K562 (cell line): ENCODE data around the gene NRARP. TPM values are rescaled to one million over a fixed set of nuclear protein-coding genes. Genes with fewer than 3 reads are reported as not detected.

Experiments
- CXXC5 ChIP-seq: fragments of 250-450 bp; sonication (Bioruptor Pico); IDR thresholded peaks from 2 replicates; pipeline ENCODE4 v1.8.0; 2022; ENCODE audit warnings: inconsistent platforms, mild to moderate bottlenecking, moderate library complexity
- FOXK2 ChIP-seq, 2 experiments: fragments of 450-650 bp; IDR thresholded peaks in 1 of 2; conservative IDR thresholded peaks in 1 of 2; 2 replicates each; pipeline ENCODE4 v1.6.1; 2016; ENCODE audit warnings: low read depth in 2 of 2, mild to moderate bottlenecking in 1 of 2
- polyA plus RNA-seq, 8 experiments: library from polyadenylated mRNA; depleted of rRNA in 4 of 8; stranded (reverse) in 5 of 8; unstranded in 3 of 8; fragments of >200 nt; fragmentation: Nextera tagmentation in 2 of 8; fragmentation: Illumina TruSeq in 1 of 8; extraction: Ambion mirVana in 2 of 8; extraction: Trizol in 1 of 8; gene quantifications; 2 replicates each; pipeline versions ENCODE4 v1.2.1 to v1.2.3, GENCODE V29; 2011 to 2014; ENCODE audit warnings: inconsistent platforms in 1 of 8, missing spikeins in 1 of 8
- total RNA-seq, 7 experiments: library from RNA; depleted of rRNA in 6 of 7; stranded (reverse); fragments of >200 nt in 6 of 7; fragmentation: Illumina TruSeq in 2 of 7; extraction: Trizol in 2 of 7; gene quantifications; 2 replicates each; pipeline versions ENCODE4 v1.2.1 to v1.2.3, GENCODE V29; 2011 to 2021; ENCODE audit warnings: low replicate concordance in 1 of 7
- TF ChIP-seq, protein P1 (sequence below): fragments of 250-450 bp; sonication (Bioruptor Pico); IDR thresholded peaks from 2 replicates; pipeline ENCODE4 v1.4.0; 2020

Gene NRARP
- total and polyA plus RNA-seq, 9 of the 15 experiments (the other 6 are each of a cell fraction or from before 2014, with no cell fraction given): 2.0 to 24.5 (median 7.2) TPM; not detected in 2

DNA sequence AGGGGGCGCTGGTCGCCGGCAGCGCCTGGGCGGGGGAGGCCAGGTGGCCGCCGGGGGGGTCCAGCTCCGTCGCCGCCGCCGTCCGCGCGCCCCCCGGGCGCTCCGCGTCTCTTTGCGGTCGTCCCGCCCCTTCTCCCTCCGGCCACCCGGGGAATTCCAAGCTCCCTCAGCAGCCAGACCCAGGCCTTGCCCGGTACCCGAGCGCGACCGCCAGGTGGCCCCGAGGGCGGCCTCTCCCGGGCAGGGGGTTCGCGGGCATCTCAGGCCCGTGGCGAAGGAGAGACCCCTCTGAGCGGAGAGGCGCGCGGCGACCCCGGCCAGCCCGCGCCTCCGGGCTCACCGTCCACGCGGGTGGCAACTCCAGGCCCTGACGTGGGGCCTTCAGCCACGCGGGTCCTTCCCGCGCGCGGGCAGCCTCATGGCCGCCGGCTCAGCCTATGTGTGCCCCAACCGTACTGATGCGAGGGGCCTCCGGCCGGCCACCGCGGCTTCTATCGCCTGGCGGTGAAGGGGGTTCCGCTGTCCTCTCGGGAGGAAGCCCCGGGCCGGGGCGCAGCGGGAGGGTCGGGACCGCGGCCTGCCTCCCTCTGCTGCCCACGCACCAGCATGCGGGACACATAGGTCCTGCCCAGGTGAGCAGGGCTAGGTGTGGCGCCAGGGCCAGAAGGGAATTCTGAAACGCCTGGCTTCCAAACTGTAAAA lies 529 bp upstream of the NRARP start (continued):
- TF ChIP-seq, protein P1, sequence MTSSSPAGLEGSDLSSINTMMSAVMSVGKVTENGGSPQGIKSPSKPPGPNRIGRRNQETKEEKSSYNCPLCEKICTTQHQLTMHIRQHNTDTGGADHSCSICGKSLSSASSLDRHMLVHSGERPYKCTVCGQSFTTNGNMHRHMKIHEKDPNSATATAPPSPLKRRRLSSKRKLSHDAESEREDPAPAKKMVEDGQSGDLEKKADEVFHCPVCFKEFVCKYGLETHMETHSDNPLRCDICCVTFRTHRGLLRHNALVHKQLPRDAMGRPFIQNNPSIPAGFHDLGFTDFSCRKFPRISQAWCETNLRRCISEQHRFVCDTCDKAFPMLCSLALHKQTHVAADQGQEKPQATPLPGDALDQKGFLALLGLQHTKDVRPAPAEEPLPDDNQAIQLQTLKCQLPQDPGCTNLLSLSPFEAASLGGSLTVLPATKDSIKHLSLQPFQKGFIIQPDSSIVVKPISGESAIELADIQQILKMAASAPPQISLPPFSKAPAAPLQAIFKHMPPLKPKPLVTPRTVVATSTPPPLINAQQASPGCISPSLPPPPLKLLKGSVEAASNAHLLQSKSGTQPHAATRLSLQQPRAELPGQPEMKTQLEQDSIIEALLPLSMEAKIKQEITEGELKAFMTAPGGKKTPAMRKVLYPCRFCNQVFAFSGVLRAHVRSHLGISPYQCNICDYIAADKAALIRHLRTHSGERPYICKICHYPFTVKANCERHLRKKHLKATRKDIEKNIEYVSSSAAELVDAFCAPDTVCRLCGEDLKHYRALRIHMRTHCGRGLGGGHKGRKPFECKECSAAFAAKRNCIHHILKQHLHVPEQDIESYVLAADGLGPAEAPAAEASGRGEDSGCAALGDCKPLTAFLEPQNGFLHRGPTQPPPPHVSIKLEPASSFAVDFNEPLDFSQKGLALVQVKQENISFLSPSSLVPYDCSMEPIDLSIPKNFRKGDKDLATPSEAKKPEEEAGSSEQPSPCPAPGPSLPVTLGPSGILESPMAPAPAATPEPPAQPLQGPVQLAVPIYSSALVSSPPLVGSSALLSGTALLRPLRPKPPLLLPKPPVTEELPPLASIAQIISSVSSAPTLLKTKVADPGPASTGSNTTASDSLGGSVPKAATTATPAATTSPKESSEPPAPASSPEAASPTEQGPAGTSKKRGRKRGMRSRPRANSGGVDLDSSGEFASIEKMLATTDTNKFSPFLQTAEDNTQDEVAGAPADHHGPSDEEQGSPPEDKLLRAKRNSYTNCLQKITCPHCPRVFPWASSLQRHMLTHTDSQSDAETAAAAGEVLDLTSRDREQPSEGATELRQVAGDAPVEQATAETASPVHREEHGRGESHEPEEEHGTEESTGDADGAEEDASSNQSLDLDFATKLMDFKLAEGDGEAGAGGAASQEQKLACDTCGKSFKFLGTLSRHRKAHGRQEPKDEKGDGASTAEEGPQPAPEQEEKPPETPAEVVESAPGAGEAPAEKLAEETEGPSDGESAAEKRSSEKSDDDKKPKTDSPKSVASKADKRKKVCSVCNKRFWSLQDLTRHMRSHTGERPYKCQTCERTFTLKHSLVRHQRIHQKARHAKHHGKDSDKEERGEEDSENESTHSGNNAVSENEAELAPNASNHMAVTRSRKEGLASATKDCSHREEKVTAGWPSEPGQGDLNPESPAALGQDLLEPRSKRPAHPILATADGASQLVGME (CRISPR knock-in tag): peak; percentile 46; the same call in 1 of the 2 replicates
- no peak for TF ChIP-seq FOXK2 (conservative IDR thresholded peaks at IDR 0.05 in 1 of 2, IDR thresholded peaks at IDR 0.05 in 1 of 2; ENCODE audit: low read depth in 2 of 2)
- TF ChIP-seq CXXC5 (CRISPR knock-in tag): peak; percentile 62; the same call in 1 of the 2 replicates
